ENCODE measurements around the gene ADCY4. TPM values are rescaled to one million over a fixed set of nuclear protein-coding genes. Genes with fewer than 3 reads are reported as not detected.

The ADCY4 gene
- total and polyA plus RNA-seq, 10 of the 15 experiments (the other 5 are each of a cell fraction or from before 2014, with no cell fraction given), result 0.05 to 0.87 (median 0.21) TPM; not detected in 1

GRCh38 chr14:24296341-24297157 lies 38.3 kb downstream of the ADCY4 start:
- peak overlapping the region; percentile 56 for H3K4me2 ChIP-seq (ENCODE audit: control insufficient read depth, insufficient read depth)
- ChIA-PET POLR2A (interaction anchor here (0.6 to 9.0 kb wide), 13 partner anchors 9 to 238 kb away, joined by 3 to 118 read pairs (median 4); partner anchors contain the start of genes CIDEB, MDP1, RABGGTA and TINF2), SMC1A (ENCODE audit: uncharacterized antibody, unreplicated experiment) (interaction anchor here (0.7 to 10.1 kb wide), 23 partner anchors 9 to 238 kb away, joined by 3 to 201 read pairs (median 6); partner anchors contain the start of genes CHMP4A, CIDEB, DCAF11 and IRF9), CTCF (interaction anchor here (0.6 to 13.4 kb wide), 29 partner anchors 12 to 691 kb away, joined by 3 to 368 read pairs (median 6); partner anchors contain the start of genes CHMP4A, CIDEB, DCAF11 and IPO4), RAD21 (ENCODE audit: unreplicated experiment) (interaction anchor here (0.7 to 7.8 kb wide), 21 partner anchors 11 to 238 kb away, joined by 3 to 231 read pairs (median 7); partner anchors contain the start of genes CHMP4A, CIDEB, DCAF11 and IPO4)
- FAIRE-seq (peak; percentile 84), DNase-seq (ENCODE audit: low read depth, low spot score) (peak; percentile 82), ATAC-seq (peak; percentile 80)
- no peaks in the 10 kb centered on the region for H3K9me3 ChIP-seq (replicated peaks; ENCODE audit: control insufficient read depth, insufficient read depth, low read length)
- peaks cover 23% of the 10 kb centered on the region for H3K79me2 ChIP-seq (ENCODE audit: control insufficient read depth, insufficient read depth, low read length)
- H4K20me1 ChIP-seq (ENCODE audit: control insufficient read depth, insufficient read depth), result no peaks in the 10 kb centered on the region
- no TSS peak for BruUV-seq (replicated peaks)
- peak overlapping the region; percentile 58 for H3K9ac ChIP-seq (ENCODE audit: control insufficient read depth, insufficient read depth, low read length)
- in situ Hi-C loops (cut with MboI), result loop anchor here (5.0 kb wide), 1 partner anchor 54 kb away; the partner anchor contains the start of gene TINF2
- 50% methylated on average over 12 of the region's 12 CpGs for WGBS (ENCODE audit: insufficient coverage, insufficient replicate concordance, low lambda C conversion rate, missing lambda C conversion rate)
- intact Hi-C loops (cut with micrococcal nuclease; ENCODE audit: unreplicated experiment), result loop anchor here (1.0 to 5.0 kb wide), 8 partner anchors 17 to 282 kb away; partner anchors contain the start of genes IPO4, MDP1, PCK2 and PSME2
- peak overlapping the region; percentile 56 for H2AFZ ChIP-seq (ENCODE audit: control insufficient read depth, low read depth, low read length)
- H3K4me3 ChIP-seq, result peak overlapping the region; percentile 3; the same call in 1 of the 2 replicates
- peak overlapping the region; percentile 69 for H3K27ac ChIP-seq (ENCODE audit: control insufficient read depth, insufficient read depth)
- peaks cover 5 to 26% of the 10 kb centered on the region in 2 experiments for H3K36me3 ChIP-seq (ENCODE audit: control insufficient read depth in 2 of 2, insufficient read depth in 2 of 2, low read length in 1 of 2)
- no peaks in the 10 kb centered on the region for H3K27me3 ChIP-seq (replicated peaks in 1 of 2; ENCODE audit: control insufficient read depth in 2 of 2, insufficient read depth in 2 of 2, low read length in 1 of 2)
- H3K4me1 ChIP-seq (ENCODE audit: control insufficient read depth, insufficient read depth, low read length), result peaks cover 25% of the 10 kb centered on the region
- TF ChIP-seq ZZZ3 (IDR thresholded peaks at IDR 0.05; ENCODE audit: control insufficient read depth, insufficient read length, low read depth) (no peak), MEF2A (IDR thresholded peaks at IDR 0.05; ENCODE audit: insufficient read depth, low read depth, low read length) (no peak), E2F8 (IDR thresholded peaks at IDR 0.05; ENCODE audit: low read depth, partially characterized antibody) (no peak), ATF2 (IDR thresholded peaks at IDR 0.05; ENCODE audit: low read length) (0 out of 2 replicates have a peak, but pooled peaks have one; percentile 22), ZNF207 (IDR thresholded peaks at IDR 0.05; ENCODE audit: borderline replicate concordance) (peak; percentile 63; the same call in 1 of the 2 replicates), BRCA1 (IDR thresholded peaks at IDR 0.05; ENCODE audit: low read depth, low read length) (no peak), SMC3 (IDR thresholded peaks at IDR 0.05; ENCODE audit: borderline replicate concordance, low read length) (peak; percentile 99), GATAD2B (conservative IDR thresholded peaks at IDR 0.05; ENCODE audit: low read depth) (peak; percentile 70; the same call in 1 of the 2 replicates), CREM (IDR thresholded peaks at IDR 0.05; ENCODE audit: low read depth) (peak; percentile 56; the same call in 1 of the 2 replicates), KAT2A (conservative IDR thresholded peaks at IDR 0.05; ENCODE audit: control insufficient read depth, low read depth, low read length) (no peak), ZNF24 (IDR thresholded peaks at IDR 0.05) (no peak)
- TF ChIP-seq, protein P1, sequence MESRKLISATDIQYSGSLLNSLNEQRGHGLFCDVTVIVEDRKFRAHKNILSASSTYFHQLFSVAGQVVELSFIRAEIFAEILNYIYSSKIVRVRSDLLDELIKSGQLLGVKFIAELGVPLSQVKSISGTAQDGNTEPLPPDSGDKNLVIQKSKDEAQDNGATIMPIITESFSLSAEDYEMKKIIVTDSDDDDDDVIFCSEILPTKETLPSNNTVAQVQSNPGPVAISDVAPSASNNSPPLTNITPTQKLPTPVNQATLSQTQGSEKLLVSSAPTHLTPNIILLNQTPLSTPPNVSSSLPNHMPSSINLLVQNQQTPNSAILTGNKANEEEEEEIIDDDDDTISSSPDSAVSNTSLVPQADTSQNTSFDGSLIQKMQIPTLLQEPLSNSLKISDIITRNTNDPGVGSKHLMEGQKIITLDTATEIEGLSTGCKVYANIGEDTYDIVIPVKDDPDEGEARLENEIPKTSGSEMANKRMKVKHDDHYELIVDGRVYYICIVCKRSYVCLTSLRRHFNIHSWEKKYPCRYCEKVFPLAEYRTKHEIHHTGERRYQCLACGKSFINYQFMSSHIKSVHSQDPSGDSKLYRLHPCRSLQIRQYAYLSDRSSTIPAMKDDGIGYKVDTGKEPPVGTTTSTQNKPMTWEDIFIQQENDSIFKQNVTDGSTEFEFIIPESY (IDR thresholded peaks at IDR 0.05), result no peak
